ENCODE data around the gene CPN2.
A peak's percentile ranks its signal among the peaks of the same experiment; 100 is the strongest.

Gene CPN2

GRCh38 chr3:194328942-194329582 is 22.1 kb downstream of the CPN2 start:
- H3K27ac Mint-ChIP-seq (ENCODE audit: low read depth), result no peak overlapping the region
- no peaks in the 10 kb centered on the region for H3K9me3 Mint-ChIP-seq
- H3K4me1 Mint-ChIP-seq, result no peaks in the 10 kb centered on the region
- no peak for DNase-seq (ENCODE audit: low spot score in 2 of 2)
- peaks cover 30% of the 10 kb centered on the region for H3K27me3 Mint-ChIP-seq
- no peak for ATAC-seq (replicated peaks; ENCODE audit: extremely low read depth, poor library complexity, severe bottlenecking)
- H3K4me3 Mint-ChIP-seq, result no peak overlapping the region
- peaks cover 6% of the 10 kb centered on the region for H3K36me3 Mint-ChIP-seq (ENCODE audit: insufficient read depth)

- Mint-ChIP-seq H3K9me3 (no peaks in the 10 kb centered on the region), H3K36me3 (ENCODE audit: insufficient read depth) (peaks cover 5% of the 10 kb centered on the region), H3K27me3 (peaks cover 28% of the 10 kb centered on the region), H3K4me1 (no peaks in the 10 kb centered on the region), H3K4me3 (no peak overlapping the region), H3K27ac (ENCODE audit: low read depth) (no peak overlapping the region)
- peak; percentile 48 for ATAC-seq (replicated peaks; ENCODE audit: extremely low read depth, poor library complexity, severe bottlenecking)
- DNase-seq (ENCODE audit: low spot score in 2 of 2), result peak in 1 of 2 donors; percentile 44
Measured at GRCh38 chr3:194328053-194328657, 23.0 kb downstream of the CPN2 start.

GRCh38 chr3:194327218-194328052 is 23.7 kb downstream of the CPN2 start:
- DNase-seq (ENCODE audit: low spot score in 2 of 2) (no peak), ATAC-seq (replicated peaks; ENCODE audit: extremely low read depth, poor library complexity, severe bottlenecking) (no peak)
- H3K27me3 Mint-ChIP-seq, result peaks cover 21% of the 10 kb centered on the region
- no peaks in the 10 kb centered on the region for H3K4me1 Mint-ChIP-seq
- no peaks in the 10 kb centered on the region for H3K9me3 Mint-ChIP-seq
- H3K4me3 Mint-ChIP-seq, result no peak overlapping the region
- H3K27ac Mint-ChIP-seq (ENCODE audit: low read depth), result no peak overlapping the region
- H3K36me3 Mint-ChIP-seq (ENCODE audit: insufficient read depth), result peaks cover 5% of the 10 kb centered on the region

GRCh38 chr3:194326968-194327217 is 24.2 kb downstream of the CPN2 start:
- Mint-ChIP-seq H3K27ac (ENCODE audit: low read depth) (no peak overlapping the region), H3K9me3 (no peaks in the 10 kb centered on the region), H3K27me3 (peaks cover 15% of the 10 kb centered on the region), H3K4me1 (no peaks in the 10 kb centered on the region), H3K4me3 (no peak overlapping the region), H3K36me3 (ENCODE audit: insufficient read depth) (peaks cover 5% of the 10 kb centered on the region)
- no peak for ATAC-seq (replicated peaks; ENCODE audit: extremely low read depth, poor library complexity, severe bottlenecking)
- no peak for DNase-seq (ENCODE audit: low spot score in 2 of 2)

GRCh38 chr3:194326192-194326967 is 24.7 kb downstream of the CPN2 start:
- ATAC-seq (replicated peaks; ENCODE audit: extremely low read depth, poor library complexity, severe bottlenecking) (no peak), DNase-seq (ENCODE audit: low spot score in 2 of 2) (no peak)
- no peak overlapping the region for H3K27ac Mint-ChIP-seq (ENCODE audit: low read depth)
- no peaks in the 10 kb centered on the region for H3K9me3 Mint-ChIP-seq
- H3K36me3 Mint-ChIP-seq (ENCODE audit: insufficient read depth), result peaks cover 5% of the 10 kb centered on the region
- peaks cover 10% of the 10 kb centered on the region for H3K27me3 Mint-ChIP-seq
- no peaks in the 10 kb centered on the region for H3K4me1 Mint-ChIP-seq
- no peak overlapping the region for H3K4me3 Mint-ChIP-seq

- no peak for DNase-seq (ENCODE audit: low spot score in 2 of 2)
- Mint-ChIP-seq H3K36me3 (ENCODE audit: insufficient read depth) (peaks cover 5% of the 10 kb centered on the region), H3K27ac (ENCODE audit: low read depth) (no peak overlapping the region), H3K4me1 (no peaks in the 10 kb centered on the region), H3K9me3 (no peaks in the 10 kb centered on the region), H3K27me3 (peaks cover 6% of the 10 kb centered on the region), H3K4me3 (no peak overlapping the region)
- ATAC-seq (replicated peaks; ENCODE audit: extremely low read depth, poor library complexity, severe bottlenecking), result no peak
Measured at GRCh38 chr3:194325424-194326153, 25.5 kb downstream of the CPN2 start.

GRCh38 chr3:194324823-194325327 is 26.3 kb downstream of the CPN2 start:
- Mint-ChIP-seq H3K27ac (ENCODE audit: low read depth) (no peak overlapping the region), H3K4me3 (no peak overlapping the region), H3K27me3 (no peaks in the 10 kb centered on the region), H3K4me1 (no peaks in the 10 kb centered on the region), H3K9me3 (no peaks in the 10 kb centered on the region), H3K36me3 (ENCODE audit: insufficient read depth) (peaks cover 5% of the 10 kb centered on the region)
- DNase-seq (ENCODE audit: low spot score in 2 of 2) (no peak), ATAC-seq (replicated peaks; ENCODE audit: extremely low read depth, poor library complexity, severe bottlenecking) (no peak)

GRCh38 chr3:194323785-194324735 is 27.1 kb downstream of the CPN2 start:
- H3K36me3 Mint-ChIP-seq (ENCODE audit: insufficient read depth), result peaks cover 5% of the 10 kb centered on the region
- H3K4me1 Mint-ChIP-seq, result no peaks in the 10 kb centered on the region
- peaks cover 7% of the 10 kb centered on the region for H3K27me3 Mint-ChIP-seq
- DNase-seq (ENCODE audit: low spot score in 2 of 2), result no peak
- no peak overlapping the region for H3K27ac Mint-ChIP-seq (ENCODE audit: low read depth)
- peak; percentile 70 for ATAC-seq (replicated peaks; ENCODE audit: extremely low read depth, poor library complexity, severe bottlenecking)
- no peak overlapping the region for H3K4me3 Mint-ChIP-seq
- H3K9me3 Mint-ChIP-seq, result peaks cover 5% of the 10 kb centered on the region

- H3K4me1 Mint-ChIP-seq, result no peaks in the 10 kb centered on the region
- H3K9me3 Mint-ChIP-seq, result peaks cover 9% of the 10 kb centered on the region
- H3K36me3 Mint-ChIP-seq (ENCODE audit: insufficient read depth), result no peaks in the 10 kb centered on the region
- DNase-seq (ENCODE audit: low spot score in 2 of 2) (no peak), ATAC-seq (replicated peaks; ENCODE audit: extremely low read depth, poor library complexity, severe bottlenecking) (no peak)
- H3K27me3 Mint-ChIP-seq, result peaks cover 21% of the 10 kb centered on the region
- H3K4me3 Mint-ChIP-seq, result no peak overlapping the region
- no peak overlapping the region for H3K27ac Mint-ChIP-seq (ENCODE audit: low read depth)
Measured at GRCh38 chr3:194322678-194323211, 28.4 kb downstream of the CPN2 start.

- Mint-ChIP-seq H3K9me3 (peaks cover 9% of the 10 kb centered on the region), H3K36me3 (ENCODE audit: insufficient read depth) (no peaks in the 10 kb centered on the region), H3K4me1 (no peaks in the 10 kb centered on the region), H3K4me3 (no peak overlapping the region), H3K27me3 (peaks cover 28% of the 10 kb centered on the region), H3K27ac (ENCODE audit: low read depth) (peak overlapping the region; percentile 14)
- no peak for DNase-seq (ENCODE audit: low spot score in 2 of 2)
- ATAC-seq (replicated peaks; ENCODE audit: extremely low read depth, poor library complexity, severe bottlenecking), result no peak
Measured at GRCh38 chr3:194321693-194322640, 29.2 kb downstream of the CPN2 start.

Measured in central memory CD8-positive, alpha-beta T cell (primary cell).